Activated naive CD4-positive, alpha-beta T cell treated with anti-CD3 and anti-CD28 coated beads for 36 hours (primary cell): ENCODE measurements around the gene MRM2. TPM values are rescaled to one million over a fixed set of nuclear protein-coding genes. Genes with fewer than 3 reads are reported as not detected.
A peak's percentile ranks its signal among the peaks of the same experiment; 100 is the strongest.

ENCODE experiments used
- CTCF ChIA-PET: fragments of 350-600 bp; sonication (Branson Sonifier 250); formaldehyde crosslinking; loops from one replicate; lab custom pipeline; 2021; ENCODE audit warnings: antibody characterized with exemption; lab: Charles Lee
- DNase-seq: peaks from one replicate; pipeline ENCODE4 v3.0.0-alpha.2; 2020
- H3K27ac Mint-ChIP-seq: one replicate; pipeline ENCODE4 v1.8.0; 2021; ENCODE audit warnings: mild to moderate bottlenecking, mixed read lengths
- H3K27me3 Mint-ChIP-seq: one replicate; pipeline ENCODE4 v1.8.0; 2021; ENCODE audit warnings: low read depth, mixed read lengths
- H3K36me3 Mint-ChIP-seq: one replicate; pipeline ENCODE4 v1.8.0; 2021; ENCODE audit warnings: low read depth, mixed read lengths
- H3K4me1 Mint-ChIP-seq: one replicate; pipeline ENCODE4 v1.8.0; 2021; ENCODE audit warnings: low read depth, mixed read lengths
- H3K4me3 Mint-ChIP-seq: one replicate; pipeline ENCODE4 v1.8.0; 2021; ENCODE audit warnings: mild to moderate bottlenecking, moderate library complexity, mixed read lengths
- H3K9me3 Mint-ChIP-seq: one replicate; pipeline ENCODE4 v1.8.0; 2021; ENCODE audit warnings: mixed read lengths
- intact Hi-C: fragments of 100-400 bp; cut with micrococcal nuclease; formaldehyde crosslinking; loops from one replicate; pipeline ENCODE4 v1.15.1; 2023
- total RNA-seq, 2 experiments: library from RNA; stranded (reverse); gene quantifications; one replicate each; pipeline ENCODE4 v1.2.3, GENCODE V29; 2021

MRM2 gene
- total RNA-seq, 2 experiments from 2014 or later = 21.0 to 24.0 TPM

DNA sequence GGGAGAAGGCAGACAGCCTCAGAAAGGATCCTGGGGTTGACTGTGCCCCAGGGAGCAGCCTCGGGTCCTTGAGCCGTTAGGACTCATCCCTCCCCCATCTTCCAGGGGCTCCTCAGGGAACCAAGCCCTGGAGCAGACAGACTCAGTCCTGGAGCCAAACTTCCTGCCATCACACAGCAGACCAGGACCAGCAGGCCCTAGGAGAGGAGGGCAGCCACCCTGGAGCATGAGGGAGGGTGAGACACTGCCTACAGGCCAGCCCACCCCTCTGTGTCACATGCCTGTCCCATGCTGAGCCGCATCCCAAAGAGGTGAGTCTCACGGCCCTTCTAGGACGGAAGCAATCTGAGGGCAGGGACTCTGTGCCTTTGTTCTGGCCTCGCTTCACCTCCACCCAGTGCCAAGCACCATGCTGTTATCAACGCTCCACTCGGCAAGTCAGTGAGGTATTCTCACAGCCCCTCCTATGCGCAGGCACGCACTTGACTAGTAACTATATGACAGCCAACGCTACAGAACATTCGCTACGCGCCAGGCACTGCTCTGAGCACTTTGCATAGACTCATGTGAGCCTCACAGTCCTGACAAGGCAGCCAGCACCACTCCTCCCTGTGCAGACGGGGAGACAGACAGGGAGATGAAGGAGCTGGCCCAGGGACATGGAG is 28.3 kb downstream of the MRM2 start:
- intact Hi-C loops = no loop called here
- H3K9me3 Mint-ChIP-seq = no peaks in the 10 kb centered on the region
- CTCF ChIA-PET = no interaction called here
- H3K27ac Mint-ChIP-seq = no peak overlapping the region
- H3K4me1 Mint-ChIP-seq = no peaks in the 10 kb centered on the region
- peaks cover 45% of the 10 kb centered on the region for H3K36me3 Mint-ChIP-seq
- no peak for DNase-seq
- H3K4me3 Mint-ChIP-seq = no peak overlapping the region
- H3K27me3 Mint-ChIP-seq = no peaks in the 10 kb centered on the region

DNA sequence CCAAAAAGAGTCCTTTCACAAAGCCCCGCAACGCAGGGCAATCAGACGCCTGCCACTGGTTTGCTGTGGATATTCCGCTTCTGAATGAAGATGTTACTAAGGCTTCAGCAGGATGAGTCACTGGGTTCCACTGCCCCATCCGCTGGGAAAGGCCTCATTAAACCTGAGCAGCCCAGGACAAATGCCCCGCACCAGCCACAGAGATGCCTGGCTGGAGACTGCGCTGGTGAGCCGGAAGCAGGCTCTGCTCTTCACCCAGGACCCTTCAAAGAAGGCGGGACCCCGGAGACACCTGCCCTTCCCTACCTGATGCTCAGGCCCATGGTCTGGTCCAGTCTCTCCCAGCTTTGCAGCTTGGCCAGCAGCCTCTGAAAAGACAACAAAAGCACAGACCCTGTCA is 29.1 kb downstream of the MRM2 start:
- CTCF ChIA-PET = no interaction called here
- intact Hi-C loops = no loop called here
- Mint-ChIP-seq H3K27ac (no peak overlapping the region), H3K36me3 (peaks cover 42% of the 10 kb centered on the region), H3K4me1 (no peaks in the 10 kb centered on the region), H3K4me3 (no peak overlapping the region), H3K27me3 (no peaks in the 10 kb centered on the region), H3K9me3 (no peaks in the 10 kb centered on the region)
- DNase-seq = no peak

DNA sequence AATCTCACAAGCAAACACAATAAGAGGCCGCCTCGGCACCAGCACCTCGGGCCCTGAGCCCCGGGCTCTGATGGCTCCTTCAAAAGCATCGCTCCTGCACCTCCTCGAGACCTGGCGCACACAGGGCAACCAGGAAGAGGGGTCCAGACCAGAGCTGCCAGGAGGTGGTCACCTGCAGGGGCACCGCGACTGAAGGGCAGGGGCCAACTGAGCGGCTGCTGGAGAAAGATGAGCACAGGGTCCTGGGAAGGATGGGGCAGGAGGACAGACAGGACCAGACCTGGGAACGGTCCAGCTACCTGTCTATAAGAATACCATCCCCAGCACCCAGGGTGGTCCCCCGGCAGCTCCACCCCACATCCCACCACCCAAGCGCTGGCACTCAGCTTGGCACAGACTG is 30.1 kb downstream of the MRM2 start:
- no peak for DNase-seq

DNA sequence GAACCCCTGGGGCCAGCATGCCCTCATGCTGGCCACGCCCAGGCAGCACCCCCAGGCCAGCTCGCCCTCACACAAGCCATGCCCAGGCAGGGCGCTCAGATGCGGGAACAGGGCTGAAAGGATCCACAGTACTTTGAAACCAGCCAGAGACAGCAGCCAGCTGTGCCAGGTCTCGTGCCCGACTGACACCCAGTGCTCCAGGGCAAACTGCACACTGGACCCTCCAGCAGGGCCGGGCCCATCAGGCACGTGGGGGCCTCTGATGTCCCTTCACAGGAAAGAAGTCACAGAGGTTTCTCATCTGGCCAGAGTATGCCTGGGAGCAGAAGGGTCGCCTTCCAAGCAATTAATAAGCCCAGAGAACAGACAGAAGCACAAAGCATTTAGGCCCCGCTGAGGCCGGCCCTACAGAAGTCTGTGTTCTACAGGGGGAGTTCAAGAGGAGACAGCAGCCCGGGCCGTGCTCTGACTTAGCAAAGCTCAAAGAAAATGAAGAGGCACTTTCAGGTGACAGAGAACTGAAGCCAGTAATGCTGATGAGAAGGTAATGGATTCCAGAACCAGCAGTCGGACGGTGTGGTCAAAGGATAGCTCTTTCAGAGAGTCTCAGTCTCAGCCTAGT is 30.6 kb downstream of the MRM2 start:
- Mint-ChIP-seq H3K27me3 (no peaks in the 10 kb centered on the region), H3K27ac (no peak overlapping the region), H3K4me3 (no peak overlapping the region), H3K4me1 (no peaks in the 10 kb centered on the region), H3K36me3 (peaks cover 37% of the 10 kb centered on the region), H3K9me3 (no peaks in the 10 kb centered on the region)
- DNase-seq = no peak
- intact Hi-C loops = no loop called here
- CTCF ChIA-PET = no interaction called here

More for the DNA sequence above, 30.1 kb downstream of the MRM2 start:
- Mint-ChIP-seq H3K27ac (no peak overlapping the region), H3K4me3 (no peak overlapping the region), H3K27me3 (no peaks in the 10 kb centered on the region), H3K36me3 (peaks cover 38% of the 10 kb centered on the region), H3K4me1 (no peaks in the 10 kb centered on the region), H3K9me3 (no peaks in the 10 kb centered on the region)
- CTCF ChIA-PET = no interaction called here
- intact Hi-C loops = no loop called here

DNA sequence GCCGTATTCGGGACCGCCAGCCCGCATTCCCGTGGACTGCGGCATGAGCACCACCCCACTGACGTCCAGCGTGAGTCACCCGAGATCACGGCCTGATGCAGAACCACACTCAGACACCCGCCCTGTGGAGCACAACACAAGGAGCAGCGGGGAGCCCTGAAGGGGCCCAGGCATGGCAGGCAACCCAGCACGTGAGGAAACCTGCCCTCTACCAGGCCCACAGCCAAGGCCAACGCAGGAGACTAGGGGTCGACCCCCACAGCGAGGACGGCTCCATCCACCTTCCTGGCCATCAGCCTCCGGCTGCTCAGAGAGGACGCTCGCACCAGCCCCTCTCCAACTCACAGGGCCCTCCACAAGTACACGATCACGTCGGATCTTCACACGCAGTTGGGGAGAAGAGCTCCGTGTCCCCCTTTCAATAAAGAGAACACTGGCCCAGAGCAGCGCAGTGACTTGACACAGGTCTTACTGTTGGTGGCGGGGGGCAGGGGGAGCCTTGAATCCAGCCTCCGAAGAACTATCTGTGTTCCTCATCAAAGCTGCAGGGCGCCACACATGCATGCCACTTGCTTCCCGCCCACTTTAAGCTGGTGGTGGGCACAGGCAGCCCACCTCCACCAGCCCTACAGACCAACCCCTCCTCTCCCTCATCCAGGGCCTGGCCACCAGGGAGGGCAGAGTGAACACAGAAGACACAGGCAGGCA is 31.3 kb downstream of the MRM2 start:
- Mint-ChIP-seq H3K27ac (no peak overlapping the region), H3K36me3 (peaks cover 32% of the 10 kb centered on the region), H3K4me1 (no peaks in the 10 kb centered on the region), H3K4me3 (no peak overlapping the region), H3K9me3 (no peaks in the 10 kb centered on the region), H3K27me3 (no peaks in the 10 kb centered on the region)
- no peak for DNase-seq
- intact Hi-C loops = no loop called here
- CTCF ChIA-PET = no interaction called here

DNA sequence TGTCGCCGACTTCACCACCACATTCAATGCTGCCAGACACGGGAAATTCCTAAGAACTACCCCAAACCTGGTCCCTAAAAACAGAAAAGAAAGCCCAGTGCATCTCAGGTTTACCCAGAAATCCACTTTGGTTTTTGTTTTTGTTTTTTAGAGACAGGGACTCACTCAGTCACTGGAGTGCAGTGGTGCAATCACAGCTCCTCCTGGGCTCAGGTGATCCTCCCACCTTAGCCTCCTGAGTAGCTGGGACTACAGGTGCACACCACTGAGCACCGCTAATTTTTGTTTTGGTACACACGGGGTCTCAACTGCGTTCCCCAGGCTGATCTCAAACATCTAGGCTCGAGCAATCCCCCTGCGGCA is 32.1 kb downstream of the MRM2 start:
- Mint-ChIP-seq H3K27me3 (no peaks in the 10 kb centered on the region), H3K4me3 (no peak overlapping the region), H3K4me1 (no peaks in the 10 kb centered on the region), H3K36me3 (peaks cover 28% of the 10 kb centered on the region), H3K9me3 (no peaks in the 10 kb centered on the region), H3K27ac (no peak overlapping the region)
- CTCF ChIA-PET = no interaction called here
- intact Hi-C loops = no loop called here
- DNase-seq = no peak

DNA sequence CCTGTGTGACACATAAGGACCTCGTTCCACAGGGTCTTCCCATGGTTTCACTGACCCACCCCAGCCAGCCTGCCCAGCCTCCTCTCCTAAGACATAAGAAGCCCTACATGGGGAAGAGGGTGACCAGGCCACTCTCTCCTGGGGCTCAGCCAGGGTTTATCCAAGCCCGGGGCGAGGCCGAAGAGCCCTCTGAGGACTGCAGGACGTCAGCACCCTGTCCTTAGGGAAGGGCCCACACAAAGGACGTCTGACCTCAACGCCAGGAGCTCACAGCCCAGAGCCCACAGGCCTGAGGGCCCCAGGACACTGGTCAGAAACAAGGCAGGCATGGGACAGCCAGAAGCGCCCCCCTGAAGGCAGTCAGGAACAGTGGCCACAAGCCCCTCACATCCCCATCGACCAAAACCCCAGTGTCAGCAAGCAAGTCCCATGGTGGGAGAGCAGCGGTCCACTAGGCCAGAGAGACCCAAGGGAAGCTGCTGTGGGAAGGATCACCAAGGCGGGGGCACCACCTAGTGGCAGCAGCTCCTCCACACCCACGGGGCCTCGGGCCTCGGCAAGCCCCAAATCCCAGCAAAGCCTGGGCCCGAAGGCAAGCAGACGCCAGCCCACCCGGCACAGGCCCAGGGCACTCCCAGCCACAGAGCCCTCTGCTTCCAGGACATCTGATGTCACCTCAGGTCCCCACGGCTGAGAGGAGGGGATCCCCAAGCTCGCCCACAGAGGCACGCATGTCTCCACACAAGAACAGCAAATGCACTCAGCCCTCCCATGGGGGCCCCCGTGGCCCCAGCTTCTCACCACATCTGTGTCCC is 32.7 kb downstream of the MRM2 start:
- peak; percentile 59 for DNase-seq
- no peaks in the 10 kb centered on the region for H3K9me3 Mint-ChIP-seq
- H3K27me3 Mint-ChIP-seq = no peaks in the 10 kb centered on the region
- no peak overlapping the region for H3K4me3 Mint-ChIP-seq
- peaks cover 28% of the 10 kb centered on the region for H3K36me3 Mint-ChIP-seq
- no peak overlapping the region for H3K27ac Mint-ChIP-seq
- CTCF ChIA-PET = interaction anchor here (0.6 kb wide), 2 partner anchors 25 to 188 kb away, joined by 3 read pairs; no protein-coding TSS in a partner anchor
- intact Hi-C loops = no loop called here
- no peaks in the 10 kb centered on the region for H3K4me1 Mint-ChIP-seq

DNA sequence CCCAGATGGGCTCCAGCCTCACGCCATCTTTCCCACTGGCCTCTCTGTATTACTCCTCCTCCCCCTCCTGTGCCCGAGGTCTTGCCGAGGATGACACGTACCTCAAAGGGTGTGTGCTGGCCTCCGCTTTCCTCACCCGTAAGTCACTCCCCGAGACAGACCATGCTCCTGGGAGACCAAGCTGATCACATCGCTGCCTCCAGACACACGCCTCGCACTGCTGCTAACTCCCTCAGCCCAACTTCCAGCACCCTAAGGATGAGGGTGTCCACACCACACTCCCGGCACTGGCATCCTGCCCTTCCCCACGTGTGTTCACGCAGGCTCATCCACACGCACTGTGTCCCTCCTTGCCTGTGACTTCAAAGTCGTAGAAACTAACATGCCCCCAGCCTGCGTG is 33.3 kb downstream of the MRM2 start:
- H3K36me3 Mint-ChIP-seq = peaks cover 23% of the 10 kb centered on the region
- no peaks in the 10 kb centered on the region for H3K27me3 Mint-ChIP-seq
- CTCF ChIA-PET = no interaction called here
- H3K4me1 Mint-ChIP-seq = no peaks in the 10 kb centered on the region
- no peak for DNase-seq
- H3K4me3 Mint-ChIP-seq = no peak overlapping the region
- intact Hi-C loops = no loop called here
- H3K27ac Mint-ChIP-seq = no peak overlapping the region
- no peaks in the 10 kb centered on the region for H3K9me3 Mint-ChIP-seq

DNA sequence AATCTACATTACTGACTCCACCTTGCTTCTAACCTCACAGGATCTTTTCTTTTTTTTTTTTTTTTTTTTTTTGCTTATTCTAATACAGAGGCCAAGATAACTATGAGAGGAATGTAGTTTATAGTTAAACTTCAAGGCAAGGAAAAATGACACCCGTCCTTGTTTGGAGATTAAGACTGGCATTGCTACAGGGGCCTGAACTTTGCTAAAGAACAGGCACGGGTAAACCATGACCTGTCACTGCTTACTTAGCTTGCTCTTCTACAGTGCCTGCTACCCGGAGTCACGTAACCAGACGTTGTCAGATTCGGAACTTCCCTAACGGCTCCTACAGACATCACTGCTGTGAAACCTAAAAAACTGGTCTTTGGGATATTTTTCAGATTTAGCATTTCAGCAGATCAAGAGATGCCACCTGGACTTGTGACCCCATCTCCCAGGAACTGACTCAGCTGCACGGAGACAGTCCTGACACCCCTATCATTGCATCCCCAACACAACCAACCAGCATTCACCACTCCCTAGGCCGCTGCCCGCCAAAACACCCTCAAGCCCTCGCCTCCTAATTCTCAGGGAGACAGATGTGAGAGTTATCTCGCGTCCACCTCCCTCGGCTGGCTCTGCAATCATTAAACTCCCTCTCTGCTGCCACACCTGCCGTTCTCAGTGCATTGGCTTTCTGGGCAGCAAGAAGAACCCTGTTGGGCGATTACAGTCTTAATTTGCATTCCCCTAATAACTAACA is 36.8 kb downstream of the MRM2 start:
- CTCF ChIA-PET = no interaction called here
- H3K27ac Mint-ChIP-seq = no peak overlapping the region
- intact Hi-C loops = no loop called here
- H3K4me3 Mint-ChIP-seq = no peak overlapping the region
- peaks cover 7% of the 10 kb centered on the region for H3K36me3 Mint-ChIP-seq
- no peaks in the 10 kb centered on the region for H3K4me1 Mint-ChIP-seq
- no peak for DNase-seq
- no peaks in the 10 kb centered on the region for H3K27me3 Mint-ChIP-seq
- no peaks in the 10 kb centered on the region for H3K9me3 Mint-ChIP-seq

DNA sequence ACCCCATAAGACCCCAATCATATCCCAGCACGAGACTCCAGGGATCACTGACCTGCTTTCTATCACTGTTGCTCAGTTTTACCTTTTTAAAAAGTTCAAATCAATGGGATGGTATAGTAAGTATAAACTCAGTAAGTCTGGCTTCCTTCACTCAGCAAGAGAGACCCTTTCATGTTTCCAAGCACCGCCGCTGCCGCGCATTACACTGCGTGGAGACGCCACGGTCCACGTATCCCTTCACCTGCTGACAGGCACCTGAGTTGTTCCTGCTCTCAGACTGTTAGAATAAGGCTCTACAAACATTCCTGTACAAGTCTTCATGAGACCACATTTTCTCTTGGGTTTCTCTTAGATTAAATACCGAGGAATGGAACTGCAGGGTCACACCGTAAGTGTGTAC is 37.6 kb downstream of the MRM2 start:
- CTCF ChIA-PET = no interaction called here
- Mint-ChIP-seq H3K4me3 (no peak overlapping the region), H3K36me3 (peaks cover 8% of the 10 kb centered on the region), H3K9me3 (no peaks in the 10 kb centered on the region), H3K27ac (no peak overlapping the region), H3K4me1 (no peaks in the 10 kb centered on the region), H3K27me3 (no peaks in the 10 kb centered on the region)
- DNase-seq = no peak
- intact Hi-C loops = no loop called here

DNA sequence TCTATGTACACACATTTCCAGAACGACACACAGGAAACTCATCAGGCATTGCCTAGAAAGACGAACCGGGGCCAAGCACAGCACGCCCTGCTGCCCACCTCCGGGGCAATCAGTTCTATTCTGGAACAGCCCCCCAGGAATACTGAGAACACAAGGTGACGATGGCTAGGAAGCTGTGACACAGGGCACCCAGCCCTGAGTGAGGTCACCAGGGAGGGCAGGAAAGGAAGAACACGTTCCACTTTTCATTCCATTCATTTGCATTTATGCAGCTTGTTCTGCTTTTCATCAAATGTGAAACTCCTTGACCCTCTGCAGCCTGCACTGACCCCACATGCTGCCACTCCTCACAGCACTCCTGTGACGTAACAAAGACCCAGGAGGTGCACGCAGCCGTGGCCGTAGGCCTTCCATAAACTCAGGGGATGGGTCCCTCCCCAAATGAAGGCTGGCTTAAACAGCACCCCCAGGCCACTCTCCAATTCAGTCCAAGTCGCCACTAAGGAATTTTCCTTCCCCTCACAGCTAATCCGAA is 38.2 kb downstream of the MRM2 start:
- H3K27ac Mint-ChIP-seq = no peak overlapping the region
- H3K4me3 Mint-ChIP-seq = no peak overlapping the region
- H3K36me3 Mint-ChIP-seq = peaks cover 6% of the 10 kb centered on the region
- no peak for DNase-seq
- intact Hi-C loops = no loop called here
- H3K4me1 Mint-ChIP-seq = no peaks in the 10 kb centered on the region
- H3K27me3 Mint-ChIP-seq = no peaks in the 10 kb centered on the region
- CTCF ChIA-PET = no interaction called here
- H3K9me3 Mint-ChIP-seq = no peaks in the 10 kb centered on the region
